22Rv1 (cell line): ENCODE measurements around the gene ANKS1B.

Source experiments
- ZFX ChIP-seq: fragments of 450-650 bp; IDR thresholded peaks from 2 replicates; pipeline ENCODE4 v1.6.1; 2017; ENCODE audit warnings: antibody characterized with exemption, borderline replicate concordance
- TF ChIP-seq, protein P1 (sequence below): fragments of 450-650 bp; IDR thresholded peaks from 2 replicates; pipeline ENCODE4 v1.5.1; 2017; ENCODE audit warnings: mild to moderate bottlenecking

DNA sequence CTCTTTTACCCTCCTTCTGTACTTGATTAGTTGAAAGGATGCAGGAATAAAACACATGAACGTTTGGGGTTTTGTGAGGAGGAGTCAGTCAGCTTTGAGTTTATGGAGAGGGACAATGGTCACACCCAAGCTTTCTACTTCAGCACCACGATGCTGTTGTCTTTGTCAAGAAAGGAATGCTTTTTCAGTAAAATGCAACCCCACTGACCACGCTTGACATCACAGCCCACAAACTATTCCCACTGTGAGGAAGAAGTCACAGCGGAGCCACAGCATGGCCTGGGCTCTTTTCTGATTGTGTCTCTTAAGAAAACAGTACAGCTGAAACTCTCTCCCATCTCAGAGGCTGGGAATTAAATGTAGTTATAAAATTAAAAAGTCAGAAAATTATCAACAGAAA lies 1204.5 kb downstream of the ANKS1B start:
- TF ChIP-seq, protein P1, sequence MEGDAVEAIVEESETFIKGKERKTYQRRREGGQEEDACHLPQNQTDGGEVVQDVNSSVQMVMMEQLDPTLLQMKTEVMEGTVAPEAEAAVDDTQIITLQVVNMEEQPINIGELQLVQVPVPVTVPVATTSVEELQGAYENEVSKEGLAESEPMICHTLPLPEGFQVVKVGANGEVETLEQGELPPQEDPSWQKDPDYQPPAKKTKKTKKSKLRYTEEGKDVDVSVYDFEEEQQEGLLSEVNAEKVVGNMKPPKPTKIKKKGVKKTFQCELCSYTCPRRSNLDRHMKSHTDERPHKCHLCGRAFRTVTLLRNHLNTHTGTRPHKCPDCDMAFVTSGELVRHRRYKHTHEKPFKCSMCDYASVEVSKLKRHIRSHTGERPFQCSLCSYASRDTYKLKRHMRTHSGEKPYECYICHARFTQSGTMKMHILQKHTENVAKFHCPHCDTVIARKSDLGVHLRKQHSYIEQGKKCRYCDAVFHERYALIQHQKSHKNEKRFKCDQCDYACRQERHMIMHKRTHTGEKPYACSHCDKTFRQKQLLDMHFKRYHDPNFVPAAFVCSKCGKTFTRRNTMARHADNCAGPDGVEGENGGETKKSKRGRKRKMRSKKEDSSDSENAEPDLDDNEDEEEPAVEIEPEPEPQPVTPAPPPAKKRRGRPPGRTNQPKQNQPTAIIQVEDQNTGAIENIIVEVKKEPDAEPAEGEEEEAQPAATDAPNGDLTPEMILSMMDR, result no peak
- no peak for TF ChIP-seq ZFX
